ENCODE results near the gene PFDN1. TPM values are rescaled to one million over a fixed set of nuclear protein-coding genes. Genes with fewer than 3 reads are reported as not detected.

Gene PFDN1
- total RNA-seq, 2 experiments from 2014 or later, result 49.1 to 50.6 TPM

GRCh38 chr5:140251527-140251973, 51.4 kb downstream of the PFDN1 start:
- ATAC-seq (peak; percentile 94), DNase-seq (peak; percentile 85)
- Mint-ChIP-seq H3K4me1 (ENCODE audit: low read depth) (peaks cover 31% of the 10 kb centered on the region), H3K4me3 (peak overlapping the region; percentile 19), H3K27ac (peak overlapping the region; percentile 87), H3K9me3 (no peaks in the 10 kb centered on the region), H3K27me3 (no peaks in the 10 kb centered on the region), H3K36me3 (ENCODE audit: low read depth) (peaks cover 12% of the 10 kb centered on the region)
- intact Hi-C loops (cut with micrococcal nuclease), result no loop called here
- ChIA-PET POLR2A (interaction anchor here (0.6 to 1.0 kb wide), 3 partner anchors 38 to 92 kb away, joined by 3 read pairs; partner anchors contain the start of gene CYSTM1), CTCF (interaction anchor here (0.7 to 26.2 kb wide), 8 partner anchors 8 to 121 kb away, joined by 3 to 874 read pairs (median 4); partner anchors contain the start of gene HBEGF)
- no peak for TF ChIP-seq CTCF (IDR thresholded peaks at IDR 0.05)

DNA sequence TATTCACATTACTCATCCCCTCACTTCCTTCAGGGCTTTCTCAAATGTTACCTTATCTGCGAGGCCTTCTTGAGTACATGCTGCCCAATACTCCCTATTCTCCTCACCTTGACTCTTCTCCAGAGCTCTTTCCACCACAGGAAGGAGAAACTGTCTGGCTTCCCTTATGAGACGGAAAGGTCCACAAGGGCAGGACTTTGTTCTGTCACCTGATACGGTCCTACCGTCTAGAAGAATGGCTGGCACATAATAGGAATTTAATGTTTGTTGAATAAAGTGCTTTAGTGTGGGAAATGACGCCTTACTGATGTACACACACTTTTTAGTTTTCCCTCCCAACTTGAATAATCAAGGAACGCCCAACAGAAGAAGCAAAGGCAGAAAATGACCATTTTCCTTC, 52.5 kb downstream of the PFDN1 start:
- H3K27ac Mint-ChIP-seq, result no peak overlapping the region
- POLR2A ChIA-PET, result interaction anchor here (0.7 kb wide), 1 partner anchor 36 kb away, joined by 3 read pairs; no protein-coding TSS in a partner anchor
- no peak overlapping the region for H3K4me3 Mint-ChIP-seq

GRCh38 chr5:140249536-140249935, 53.4 kb downstream of the PFDN1 start:
- no peaks in the 10 kb centered on the region for H3K9me3 Mint-ChIP-seq
- ATAC-seq (no peak), DNase-seq (no peak)
- TF ChIP-seq CTCF (IDR thresholded peaks at IDR 0.05), result no peak
- intact Hi-C loops (cut with micrococcal nuclease), result no loop called here
- H3K4me1 Mint-ChIP-seq (ENCODE audit: low read depth), result peaks cover 38% of the 10 kb centered on the region
- ChIA-PET POLR2A (no interaction called here), CTCF (interaction anchor here (13.9 to 26.2 kb wide), 2 partner anchors 6 to 96 kb away, joined by 144 to 874 read pairs; partner anchors contain the start of gene HBEGF)
- H3K27ac Mint-ChIP-seq, result no peak overlapping the region
- H3K36me3 Mint-ChIP-seq (ENCODE audit: low read depth), result peaks cover 18% of the 10 kb centered on the region
- H3K27me3 Mint-ChIP-seq, result no peaks in the 10 kb centered on the region
- H3K4me3 Mint-ChIP-seq, result no peak overlapping the region

More for the DNA sequence above, 52.5 kb downstream of the PFDN1 start:
- H3K27me3 Mint-ChIP-seq, result no peaks in the 10 kb centered on the region
- intact Hi-C loops (cut with micrococcal nuclease), result no loop called here
- CTCF ChIA-PET, result interaction anchor here (1.0 to 26.2 kb wide), 4 partner anchors 7 to 123 kb away, joined by 3 to 874 read pairs (median 76); partner anchors contain the start of gene HBEGF
- no peak for ATAC-seq
- no peak for DNase-seq
- H3K4me1 Mint-ChIP-seq (ENCODE audit: low read depth), result peaks cover 32% of the 10 kb centered on the region
- TF ChIP-seq CTCF (IDR thresholded peaks at IDR 0.05), result no peak
- no peaks in the 10 kb centered on the region for H3K9me3 Mint-ChIP-seq
- peaks cover 14% of the 10 kb centered on the region for H3K36me3 Mint-ChIP-seq (ENCODE audit: low read depth)

GRCh38 chr5:140248414-140248813, 54.5 kb downstream of the PFDN1 start:
- peaks cover 39% of the 10 kb centered on the region for H3K4me1 Mint-ChIP-seq (ENCODE audit: low read depth)
- ATAC-seq (no peak), DNase-seq (no peak)
- H3K27me3 Mint-ChIP-seq, result no peaks in the 10 kb centered on the region
- H3K27ac Mint-ChIP-seq, result no peak overlapping the region
- no peak overlapping the region for H3K4me3 Mint-ChIP-seq
- POLR2A ChIA-PET, result no interaction called here
- TF ChIP-seq CTCF (IDR thresholded peaks at IDR 0.05), result no peak
- H3K36me3 Mint-ChIP-seq (ENCODE audit: low read depth), result peaks cover 18% of the 10 kb centered on the region
- CTCF ChIA-PET, result interaction anchor here (1.0 to 26.2 kb wide), 5 partner anchors 9 to 115 kb away, joined by 3 to 874 read pairs (median 4); partner anchors contain the start of gene HBEGF
- intact Hi-C loops (cut with micrococcal nuclease), result no loop called here
- H3K9me3 Mint-ChIP-seq, result no peaks in the 10 kb centered on the region

DNA sequence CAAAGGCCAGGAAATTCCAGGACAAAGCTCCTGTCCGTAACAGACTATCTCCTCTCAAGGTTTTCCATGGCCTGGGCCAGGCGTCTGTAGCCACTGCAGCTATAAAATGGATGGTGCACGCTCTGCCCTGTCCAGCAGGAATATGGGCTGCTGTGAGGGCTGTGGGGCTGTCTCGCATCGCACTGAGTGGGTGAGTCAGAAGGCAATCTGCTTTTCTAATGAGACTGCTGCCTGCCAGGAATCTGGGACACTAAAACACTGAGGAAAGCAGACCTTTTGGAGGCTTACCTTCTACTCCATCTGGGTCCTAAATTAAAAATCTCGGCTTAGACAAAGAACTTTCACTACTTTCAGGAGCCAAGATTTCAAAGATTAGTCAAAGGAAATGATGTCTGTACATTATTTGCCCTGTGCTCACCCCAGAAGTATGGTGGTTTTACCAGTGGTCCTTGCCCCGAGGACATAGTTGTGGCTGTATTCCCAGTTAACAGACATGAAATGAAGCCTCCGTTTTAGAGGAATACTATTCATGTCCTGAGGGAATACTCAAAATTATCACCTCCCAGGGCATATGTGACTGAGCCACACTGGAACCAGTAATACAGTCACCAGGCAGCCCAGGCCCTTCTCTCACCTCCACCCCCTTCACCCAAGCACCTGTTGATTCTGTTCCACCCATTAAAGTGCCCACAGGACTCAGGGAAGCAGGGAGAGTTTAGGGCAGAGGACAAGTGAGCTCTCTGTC, 56.4 kb downstream of the PFDN1 start:
- POLR2A ChIA-PET, result interaction anchor here (0.6 to 1.3 kb wide), 2 partner anchors 53 to 100 kb away, joined by 3 read pairs; partner anchors contain the start of gene HBEGF

More for the DNA sequence above, 56.4 kb downstream of the PFDN1 start:
- CTCF ChIA-PET, result interaction anchor here (1.0 to 26.2 kb wide), 5 partner anchors 10 to 117 kb away, joined by 3 to 874 read pairs (median 144); partner anchors contain the start of genes HBEGF and SLC4A9
- Mint-ChIP-seq H3K4me1 (ENCODE audit: low read depth) (peaks cover 25% of the 10 kb centered on the region), H3K9me3 (no peaks in the 10 kb centered on the region), H3K4me3 (no peak overlapping the region), H3K27ac (no peak overlapping the region), H3K27me3 (no peaks in the 10 kb centered on the region), H3K36me3 (ENCODE audit: low read depth) (peaks cover 16% of the 10 kb centered on the region)
- DNase-seq (no peak), ATAC-seq (no peak)
- no peak for TF ChIP-seq CTCF (IDR thresholded peaks at IDR 0.05)
- intact Hi-C loops (cut with micrococcal nuclease), result no loop called here

All from activated CD8-positive, alpha-beta T cell treated with anti-CD3 and anti-CD28 coated beads for 36 hours (primary cell).